K562 (cell line): ENCODE results near the gene KCNK6. TPM values are rescaled to one million over a fixed set of nuclear protein-coding genes. Genes with fewer than 3 reads are reported as not detected.

Source experiments
- ATAC-seq: fragments of 200-7000 bp; cut with Tn5 transposase; 3 replicates; pipeline ENCODE4 v1.9.1; 2020; ENCODE audit warnings: moderate library complexity
- BruUV-seq: library from RNA; stranded (reverse); fragments of 400-500 nt; replicated peaks from 2 replicates; lab custom pipeline; 2021; lab: Mats Ljungman, UMichigan
- CTCF ChIA-PET: fragments of 300-600 bp; formaldehyde crosslinking; extraction: SDS; loops from one replicate; lab custom pipeline; 2021; ENCODE audit warnings: low intra/inter-chr PET ratio; lab: Yijun Ruan, JAX
- POLR2A ChIA-PET: fragments of 300-600, 350-650 bp; sonication (Branson Sonifier 250); formaldehyde crosslinking; extraction: SDS; loops from one replicate; lab custom pipeline; 2021; ENCODE audit warnings: antibody characterized with exemption, inconsistent platforms; lab: Yijun Ruan, JAX
- DNase-seq, 4 experiments: peaks; one replicate each; pipeline versions ENCODE4 v3.0.0 to v3.0.0-alpha.2; 2011 to 2018; ENCODE audit warnings: low spot score in 3 of 4, mixed read lengths in 3 of 4; ENCODE audit errors: extremely low read depth in 1 of 4
- FAIRE-seq: peaks from 2 replicates; lab custom pipeline; 2011; peaks lifted over from hg19 to GRCh38; lab: Jason Lieb, UNC
- H2AFZ ChIP-seq: 2 replicates; pipeline ENCODE4 v1.6.0; 2011; ENCODE audit warnings: low read depth, low read length, control low read depth, inconsistent platforms
- H3K27ac ChIP-seq: fragments of 200-600 bp; 3 replicates; pipeline ENCODE4 v1.8.0; 2011; ENCODE audit warnings: low read depth, mild to moderate bottlenecking, control low read depth, inconsistent platforms, low read length, moderate library complexity, mixed read lengths; ENCODE audit errors: extremely low read depth
- H3K27me3 ChIP-seq, 2 experiments: fragments of 300-600 bp in 1 of 2; 2 replicates in 1 of 2; 3 replicates in 1 of 2; pipeline versions ENCODE4 v1.6.0 to v1.8.0; 2011; ENCODE audit warnings: inconsistent platforms in 2 of 2, low read length in 2 of 2, mild to moderate bottlenecking in 1 of 2, mixed read lengths in 1 of 2, moderate library complexity in 1 of 2; ENCODE audit not compliant: control insufficient read depth in 2 of 2, insufficient read depth in 2 of 2
- H3K36me3 ChIP-seq: fragments of 300-600 bp; 3 replicates; pipeline ENCODE4 v1.8.0; 2011; ENCODE audit warnings: mild to moderate bottlenecking, low read length, inconsistent platforms; ENCODE audit not compliant: control insufficient read depth, insufficient read depth
- H3K4me1 ChIP-seq, 2 experiments: fragments of 200-600 bp in 1 of 2; replicated peaks in 1 of 2; 2 replicates in 1 of 2; 3 replicates in 1 of 2; pipeline versions ENCODE4 v1.5.1 to v1.8.0; 2011; ENCODE audit warnings: inconsistent platforms in 2 of 2, low read length in 2 of 2, mild to moderate bottlenecking in 1 of 2, mixed read lengths in 1 of 2, moderate library complexity in 1 of 2; ENCODE audit not compliant: control insufficient read depth in 2 of 2, insufficient read depth in 2 of 2
- H3K4me2 ChIP-seq: 2 replicates; pipeline ENCODE4 v1.6.1; 2011; ENCODE audit warnings: low read length, control low read depth, inconsistent platforms, mixed read lengths; ENCODE audit not compliant: insufficient read depth
- H3K4me3 ChIP-seq: fragments of 200-600 bp; sonication (generic), shearing (Covaris generic); 2 replicates; pipeline ENCODE4 v1.5.1; 2016; ENCODE audit warnings: control low read depth, inconsistent platforms
- H3K79me2 ChIP-seq: fragments of 200-600 bp; 3 replicates; pipeline ENCODE4 v1.8.0; 2011; ENCODE audit warnings: low read length, inconsistent platforms; ENCODE audit not compliant: control insufficient read depth, insufficient read depth
- H3K9ac ChIP-seq, 2 experiments: 2 replicates each; pipeline versions ENCODE4 v1.6.0 to v1.6.1; 2011; ENCODE audit warnings: low read depth in 2 of 2, low read length in 2 of 2, control low read depth in 1 of 2, inconsistent platforms in 1 of 2, mild to moderate bottlenecking in 1 of 2, mixed read lengths in 1 of 2; ENCODE audit not compliant: insufficient read depth in 1 of 2
- H3K9me1 ChIP-seq: one replicate; pipeline ENCODE4 v1.6.0; 2011; ENCODE audit warnings: inconsistent platforms, mild to moderate bottlenecking, low read length, moderate library complexity; ENCODE audit not compliant: control insufficient read depth, insufficient read depth
- H3K9me3 ChIP-seq: replicated peaks from 2 replicates; pipeline ENCODE4 v1.5.1; 2011; ENCODE audit warnings: low read depth, low read length, inconsistent platforms; ENCODE audit not compliant: control insufficient read depth, insufficient read depth
- H4K20me1 ChIP-seq: replicated peaks from 2 replicates; pipeline ENCODE4 v1.6.1; 2011; ENCODE audit warnings: low read length, inconsistent platforms, mixed read lengths; ENCODE audit not compliant: control insufficient read depth, insufficient read depth
- C11orf30 ChIP-seq: fragments of 450-650 bp; IDR thresholded peaks from 2 replicates; pipeline ENCODE4 v1.6.1; 2016; ENCODE audit warnings: low read depth, mild to moderate bottlenecking
- CBX1 ChIP-seq: sonication (generic); IDR thresholded peaks from 2 replicates; pipeline ENCODE4 v1.6.1; 2016; ENCODE audit warnings: antibody characterized with exemption, low read depth, mild to moderate bottlenecking
- CEBPG ChIP-seq, 3 experiments: fragments of 200-800 bp in 1 of 3; sonication (Bioruptor generic) in 1 of 3; sonication (generic) in 1 of 3; formaldehyde crosslinking in 1 of 3; IDR thresholded peaks in 2 of 3; conservative IDR thresholded peaks in 1 of 3; 2 replicates each; pipeline versions ENCODE4 v1.6.1 to v1.8.0; 2016 to 2022; ENCODE audit warnings: missing compliant biosample characterization in 2 of 3, missing genetic modification characterization in 2 of 3, mild to moderate bottlenecking in 1 of 3, missing genetic modification reagents in 1 of 3
- ETV5 ChIP-seq: sonication (generic); formaldehyde crosslinking; IDR thresholded peaks from 2 replicates; pipeline ENCODE4 v1.4.0; 2020; ENCODE audit warnings: low read depth, mild to moderate bottlenecking, missing genetic modification reagents
- MAFF ChIP-seq: IDR thresholded peaks from 2 replicates; pipeline ENCODE4 v1.6.1; 2012; ENCODE audit warnings: low read length, improper control_type of control experiment
- MAFG ChIP-seq: fragments of 450-650 bp; conservative IDR thresholded peaks from 2 replicates; pipeline ENCODE4 v1.6.1; 2016; ENCODE audit warnings: missing genetic modification characterization, missing compliant biosample characterization
- POLR2H ChIP-seq: IDR thresholded peaks from 2 replicates; pipeline ENCODE4 v1.6.1; 2016; ENCODE audit warnings: missing genetic modification characterization, low read depth, mild to moderate bottlenecking, control low read depth, missing compliant biosample characterization, moderate library complexity
- SLC30A9 ChIP-seq: fragments of 250-450 bp; sonication (Bioruptor Pico); IDR thresholded peaks from 2 replicates; pipeline ENCODE4 v1.8.0; 2022; ENCODE audit warnings: mild to moderate bottlenecking, moderate library complexity
- ZNF175 ChIP-seq: fragments of 200-800 bp; sonication (Bioruptor generic); IDR thresholded peaks from 2 replicates; pipeline ENCODE4 v1.6.1; 2016; ENCODE audit warnings: low read depth, mild to moderate bottlenecking, missing genetic modification characterization, missing compliant biosample characterization
- ZNF316 ChIP-seq: fragments of 450-650 bp; IDR thresholded peaks from 2 replicates; pipeline ENCODE4 v1.6.1; 2016
- WGBS: fragments of 100-300 bp; shearing (Covaris generic); methylation state at CpG from one replicate; pipeline ENCODE4 v1.1.6; 2016; ENCODE audit warnings: low coverage, mixed read lengths; ENCODE audit not compliant: insufficient coverage; ENCODE audit errors: missing lambda C conversion rate; 5-methylcytosine and 5-hydroxymethylcytosine counted together
- in situ Hi-C: fragments of 300-500 bp; cut with MboI; formaldehyde crosslinking; loops from 4 replicates; pipeline ENCODE4 v1.15.0; 2018; ENCODE audit warnings: inconsistent platforms, mixed read lengths
- intact Hi-C: fragments of 100-400 bp; cut with micrococcal nuclease; formaldehyde crosslinking; loops from 2 replicates; pipeline ENCODE4 v1.14.2; 2022
- polyA plus RNA-seq, 8 experiments: library from polyadenylated mRNA; depleted of rRNA in 4 of 8; stranded (reverse) in 5 of 8; unstranded in 3 of 8; fragments of >200 nt; fragmentation: Nextera tagmentation in 2 of 8; fragmentation: Illumina TruSeq in 1 of 8; extraction: Ambion mirVana in 2 of 8; extraction: Trizol in 1 of 8; gene quantifications; 2 replicates each; pipeline versions ENCODE4 v1.2.1 to v1.2.3, GENCODE V29; 2011 to 2014; ENCODE audit warnings: inconsistent platforms in 1 of 8, missing spikeins in 1 of 8
- total RNA-seq, 7 experiments: library from RNA; depleted of rRNA in 6 of 7; stranded (reverse); fragments of >200 nt in 6 of 7; fragmentation: Illumina TruSeq in 2 of 7; extraction: Trizol in 2 of 7; gene quantifications; 2 replicates each; pipeline versions ENCODE4 v1.2.1 to v1.2.3, GENCODE V29; 2011 to 2021; ENCODE audit warnings: low replicate concordance in 1 of 7

KCNK6 gene
- total and polyA plus RNA-seq, 9 of the 15 experiments (the other 6 are each of a cell fraction or from before 2014, with no cell fraction given) = 0.05 to 0.42 (median 0.15) TPM

- ChIA-PET POLR2A (interaction anchor here (0.7 to 1.4 kb wide), 4 partner anchors 9 to 14 kb away, joined by 3 to 5 read pairs (median 3); no protein-coding TSS in a partner anchor), CTCF (no interaction called here)
- H3K79me2 ChIP-seq = no peaks in the 10 kb centered on the region
- ATAC-seq (no peak), DNase-seq (no peak), FAIRE-seq (no peak)
- peak overlapping the region; percentile 51 for H2AFZ ChIP-seq
- no peak overlapping the region for H3K27ac ChIP-seq
- H3K9me3 ChIP-seq = no peaks in the 10 kb centered on the region
- H3K27me3 ChIP-seq = no peaks in the 10 kb centered on the region
- no peaks in the 10 kb centered on the region for H4K20me1 ChIP-seq
- H3K4me2 ChIP-seq = no peak overlapping the region
- no TSS peak for BruUV-seq
- in situ Hi-C loops = no loop called here
- intact Hi-C loops = no loop called here
- H3K4me3 ChIP-seq = no peak overlapping the region
- no peak overlapping the region for H3K9ac ChIP-seq
- H3K4me1 ChIP-seq = peaks cover 7 to 9% of the 10 kb centered on the region in 2 experiments; a peak in 4 of 5 replicates
- no peaks in the 10 kb centered on the region for H3K9me1 ChIP-seq
- WGBS = 82% methylated on average over 7 of the region's 7 CpGs
- TF ChIP-seq MAFG (tag) (peak; percentile 29), CEBPG (CRISPR knock-in tag; IDR thresholded peaks at IDR 0.05) (no peak), CEBPG (tag; conservative IDR thresholded peaks at IDR 0.05 in 1 of 2, IDR thresholded peaks at IDR 0.05 in 1 of 2) (no peak), CBX1 (no peak), SLC30A9 (CRISPR knock-in tag) (no peak), ZNF175 (no peak), POLR2H (tag) (no peak), ETV5 (CRISPR knock-in tag) (no peak), C11orf30 (peak; percentile 53; the same call in 1 of the 2 replicates), MAFF (peak; percentile 37; the same call in 1 of the 2 replicates), ZNF316 (peak; percentile 84)
- H3K36me3 ChIP-seq = no peaks in the 10 kb centered on the region
Observed at GRCh38 chr19:38276942-38277517, 42.6 kb upstream of the KCNK6 start.
